HepG2 (cell line): ENCODE data around the gene ZMYND10. TPM values are rescaled to one million over a fixed set of nuclear protein-coding genes. Genes with fewer than 3 reads are reported as not detected.

Experiments
- BRF2 ChIP-seq: sonication (generic); formaldehyde crosslinking; IDR thresholded peaks from 2 replicates; pipeline ENCODE4 v1.8.1; 2022; ENCODE audit warnings: mild to moderate bottlenecking, missing genetic modification reagents
- ETS1 ChIP-seq: sonication (generic); formaldehyde crosslinking; IDR thresholded peaks from 2 replicates; pipeline ENCODE4 v1.4.0; 2020; ENCODE audit warnings: missing genetic modification reagents
- FOSL1 ChIP-seq: sonication (generic); formaldehyde crosslinking; IDR thresholded peaks from 2 replicates; pipeline ENCODE4 v1.9.0; 2021; ENCODE audit warnings: missing genetic modification reagents, borderline replicate concordance
- IRF1 ChIP-seq: sonication (generic); formaldehyde crosslinking; IDR thresholded peaks from 2 replicates; pipeline ENCODE4 v1.4.0; 2020; ENCODE audit warnings: low read depth, mild to moderate bottlenecking, missing genetic modification reagents
- ISX ChIP-seq: sonication (generic); formaldehyde crosslinking; conservative IDR thresholded peaks from 2 replicates; pipeline ENCODE4 v1.5.0; 2020; ENCODE audit warnings: missing genetic modification reagents
- JDP2 ChIP-seq: sonication (generic); formaldehyde crosslinking; IDR thresholded peaks from 2 replicates; pipeline ENCODE4 v1.8.1; 2022; ENCODE audit warnings: missing genetic modification reagents, borderline replicate concordance
- MNT ChIP-seq: fragments of 450-650 bp; IDR thresholded peaks from 2 replicates; pipeline ENCODE4 v1.6.1; 2016
- MXI1 ChIP-seq: IDR thresholded peaks from 3 replicates; pipeline ENCODE4 v1.6.1; 2012; ENCODE audit warnings: low read depth, low read length, inconsistent platforms, borderline replicate concordance
- NFE2L1 ChIP-seq: sonication (generic); formaldehyde crosslinking; IDR thresholded peaks from 2 replicates; pipeline ENCODE4 v1.4.0; 2020; ENCODE audit warnings: missing genetic modification reagents, mild to moderate bottlenecking, borderline replicate concordance
- RAD51 ChIP-seq: fragments of 450-650 bp; IDR thresholded peaks from 2 replicates; pipeline ENCODE4 v1.6.1; 2016; ENCODE audit warnings: borderline replicate concordance
- RARG ChIP-seq: sonication (generic); formaldehyde crosslinking; IDR thresholded peaks from 2 replicates; pipeline ENCODE4 v1.4.0; 2020; ENCODE audit warnings: low read depth, mild to moderate bottlenecking, missing genetic modification reagents
- SPEN ChIP-seq: sonication (generic); formaldehyde crosslinking; IDR thresholded peaks from 2 replicates; pipeline ENCODE4 v1.5.1; 2020; ENCODE audit warnings: low read depth, mild to moderate bottlenecking, missing genetic modification reagents
- SRY ChIP-seq: sonication (generic); formaldehyde crosslinking; IDR thresholded peaks from 2 replicates; pipeline ENCODE4 v1.8.0; 2022; ENCODE audit warnings: mild to moderate bottlenecking, missing genetic modification reagents
- TBP ChIP-seq: sonication (generic); formaldehyde crosslinking; IDR thresholded peaks from 2 replicates; pipeline ENCODE4 v1.5.0; 2020; ENCODE audit warnings: missing genetic modification reagents
- THAP8 ChIP-seq: sonication (generic); formaldehyde crosslinking; IDR thresholded peaks from 2 replicates; pipeline ENCODE4 v1.5.1; 2020; ENCODE audit warnings: missing genetic modification reagents, mild to moderate bottlenecking, borderline replicate concordance
- ZBTB3 ChIP-seq: sonication (generic); formaldehyde crosslinking; IDR thresholded peaks from 2 replicates; pipeline ENCODE4 v1.4.0; 2020; ENCODE audit warnings: low read depth, mild to moderate bottlenecking, moderate library complexity, missing genetic modification reagents, borderline replicate concordance
- ZNF207 ChIP-seq: fragments of 450-650 bp; IDR thresholded peaks from 2 replicates; pipeline ENCODE4 v1.6.1; 2016; ENCODE audit warnings: antibody characterized with exemption, borderline replicate concordance
- ZNF263 ChIP-seq: sonication (generic); formaldehyde crosslinking; IDR thresholded peaks from 2 replicates; pipeline ENCODE4 v1.4.0; 2020; ENCODE audit warnings: missing genetic modification reagents
- ZNF296 ChIP-seq: sonication (generic); formaldehyde crosslinking; conservative IDR thresholded peaks from 2 replicates; pipeline ENCODE4 v1.5.0; 2020; ENCODE audit warnings: mild to moderate bottlenecking, missing genetic modification reagents
- ZNF614 ChIP-seq: IDR thresholded peaks from 2 replicates; pipeline ENCODE4 v1.6.1; 2018; ENCODE audit warnings: missing biosample characterization, missing genetic modification reagents, inconsistent platforms, borderline replicate concordance
- ZNF619 ChIP-seq: sonication (generic); formaldehyde crosslinking; IDR thresholded peaks from 2 replicates; pipeline ENCODE4 v1.4.0; 2020; ENCODE audit warnings: mild to moderate bottlenecking, missing genetic modification reagents
- ZSCAN31 ChIP-seq: sonication (generic); formaldehyde crosslinking; IDR thresholded peaks from 2 replicates; pipeline ENCODE4 v1.5.0; 2020; ENCODE audit warnings: low read depth, mild to moderate bottlenecking, missing genetic modification reagents
- polyA plus RNA-seq, 8 experiments: library from polyadenylated mRNA; depleted of rRNA in 3 of 8; stranded (reverse) in 7 of 8; unstranded in 1 of 8; fragments of >200 nt; fragmentation: Illumina TruSeq in 4 of 8; extraction: Trizol in 4 of 8; gene quantifications; 2 replicates each; pipeline versions ENCODE4 v1.2.1 to v1.2.3, GENCODE V29; 2011 to 2016; ENCODE audit warnings: low read depth in 4 of 8, missing spikeins in 1 of 8, mixed read lengths in 1 of 8; ENCODE audit not compliant: insufficient read depth in 1 of 8
- total RNA-seq, 5 experiments: library from RNA; depleted of rRNA; stranded (reverse); fragments of >200 nt; fragmentation: Illumina TruSeq; extraction: Trizol; gene quantifications; 2 replicates each; pipeline ENCODE4 v1.2.3, GENCODE V29; 2016; ENCODE audit warnings: low read depth in 1 of 5

ZMYND10 gene
- total and polyA plus RNA-seq, 2 of the 13 experiments (the other 11 are each of a cell fraction or from before 2014, with no cell fraction given): 0.60 to 0.74 TPM

GRCh38 chr3:50350527-50351322, 5.2 kb upstream of the ZMYND10 start, which contains the start of the genes CYB561D2 and NPRL2 (continued):
- TF ChIP-seq THAP8 (CRISPR knock-in tag): 0 out of 2 replicates have a peak, but pooled peaks have one; percentile 93
- peak; percentile 95 for TF ChIP-seq ZSCAN31 (CRISPR knock-in tag)
- TF ChIP-seq RAD51: no peak
- peak; percentile 91; the same call in 1 of the 2 replicates for TF ChIP-seq ETS1 (CRISPR knock-in tag)
- TF ChIP-seq ZNF207: no peak
- peak; percentile 95 for TF ChIP-seq SPEN (CRISPR knock-in tag)
- TF ChIP-seq ZNF263 (CRISPR knock-in tag): peak; percentile 76; the same call in 1 of the 2 replicates
- 0 out of 2 replicates have a peak, but pooled peaks have one; percentile 63 for TF ChIP-seq IRF1 (CRISPR knock-in tag)
- peak; percentile 58; the same call in 2 of the 3 replicates for TF ChIP-seq MXI1
- peak; percentile 87; the same call in 1 of the 2 replicates for TF ChIP-seq ISX (CRISPR knock-in tag)
- no peak for TF ChIP-seq SRY (CRISPR knock-in tag)
- TF ChIP-seq JDP2 (CRISPR knock-in tag): no peak
- TF ChIP-seq MNT: peak; percentile 16; the same call in 1 of the 2 replicates
- peak; percentile 82 for TF ChIP-seq ZNF619 (CRISPR knock-in tag)
- peak; percentile 97 for TF ChIP-seq BRF2 (CRISPR knock-in tag)
- TF ChIP-seq ZNF296 (CRISPR knock-in tag): peak; percentile 81; the same call in 1 of the 2 replicates
- TF ChIP-seq FOSL1 (CRISPR knock-in tag): 0 out of 2 replicates have a peak, but pooled peaks have one; percentile 6
- peak; percentile 88 for TF ChIP-seq NFE2L1 (CRISPR knock-in tag)
- peak; percentile 84 for TF ChIP-seq ZNF614 (CRISPR knock-in tag)
- 0 out of 2 replicates have a peak, but pooled peaks have one; percentile 86 for TF ChIP-seq TBP (CRISPR knock-in tag)
- TF ChIP-seq RARG (CRISPR knock-in tag): no peak
- 0 out of 2 replicates have a peak, but pooled peaks have one; percentile 68 for TF ChIP-seq ZBTB3 (CRISPR knock-in tag)
